HL-60 (cell line): ENCODE data around the gene PUDP.
"Not testable (repeated sequence)": the region's sequence is repeated elsewhere in the genome, so short reads cannot be mapped to it uniquely, and the experiment has no call there.

Experiments
- DNase-seq, 2 experiments: peaks; one replicate each; pipeline ENCODE4 v3.0.0-alpha.2; 2010 to 2020; ENCODE audit warnings: low read depth in 1 of 2, low spot score in 1 of 2
- H3K27ac ChIP-seq: fragments of 250-450 bp; sonication (Bioruptor Pico); replicated peaks from 2 replicates; pipeline ENCODE4 v1.5.1; 2020; ENCODE audit warnings: mild to moderate bottlenecking, moderate library complexity
- H3K27me3 ChIP-seq: fragments of 250-450 bp; sonication (Bioruptor Pico); 2 replicates; pipeline ENCODE4 v1.5.1; 2021; ENCODE audit warnings: mild to moderate bottlenecking, moderate library complexity; ENCODE audit not compliant: insufficient read depth, poor library complexity, severe bottlenecking
- H3K4me3 ChIP-seq: replicated peaks from 2 replicates; pipeline ENCODE4 v1.5.1; 2011; ENCODE audit warnings: mild to moderate bottlenecking, control low read depth, low read length; ENCODE audit not compliant: insufficient read depth
- GABPA ChIP-seq: IDR thresholded peaks from 2 replicates; pipeline ENCODE4 v1.6.1; 2012; ENCODE audit warnings: low read depth
- POLR2AphosphoS5 ChIP-seq: IDR thresholded peaks from 2 replicates; pipeline ENCODE4 v1.6.1; 2012; ENCODE audit warnings: low read depth
- SPI1 ChIP-seq: IDR thresholded peaks from 2 replicates; pipeline ENCODE4 v1.6.1; 2012; ENCODE audit warnings: low read depth, mild to moderate bottlenecking, borderline replicate concordance
- TF ChIP-seq, protein P1 (sequence below): IDR thresholded peaks from 2 replicates; pipeline ENCODE4 v1.6.1; 2012; ENCODE audit warnings: low read depth; ENCODE audit not compliant: insufficient replicate concordance
- TF ChIP-seq, protein P2 (sequence below): IDR thresholded peaks from one replicate; pipeline ENCODE4 v1.5.1; 2011; ENCODE audit warnings: low read length, control low read depth, inconsistent platforms; ENCODE audit not compliant: insufficient read depth

Gene PUDP

DNA sequence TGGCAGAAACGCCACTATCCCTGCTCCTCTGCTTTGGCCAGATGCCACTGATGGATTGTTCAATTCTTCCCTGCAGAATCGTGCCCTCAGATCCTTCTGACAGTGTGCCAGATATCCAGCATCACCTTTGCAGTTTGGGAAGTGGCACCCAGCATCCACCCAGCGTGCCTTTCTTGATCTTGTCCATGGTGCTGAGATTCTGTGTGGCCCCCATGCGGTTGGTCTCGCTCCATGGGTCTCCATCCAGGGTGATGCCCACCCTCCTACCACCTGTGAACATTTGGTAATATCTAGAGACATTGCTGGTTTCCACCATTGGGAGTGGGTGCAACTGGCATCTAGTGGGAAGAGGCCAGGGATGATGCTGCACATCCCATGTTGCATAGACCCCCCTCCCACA, 121.6 kb downstream of the PUDP start:
- H3K27me3 ChIP-seq, H3K27ac ChIP-seq, H3K4me3 ChIP-seq, DNase-seq: not testable (repeated sequence)
- TF ChIP-seq, protein P1, sequence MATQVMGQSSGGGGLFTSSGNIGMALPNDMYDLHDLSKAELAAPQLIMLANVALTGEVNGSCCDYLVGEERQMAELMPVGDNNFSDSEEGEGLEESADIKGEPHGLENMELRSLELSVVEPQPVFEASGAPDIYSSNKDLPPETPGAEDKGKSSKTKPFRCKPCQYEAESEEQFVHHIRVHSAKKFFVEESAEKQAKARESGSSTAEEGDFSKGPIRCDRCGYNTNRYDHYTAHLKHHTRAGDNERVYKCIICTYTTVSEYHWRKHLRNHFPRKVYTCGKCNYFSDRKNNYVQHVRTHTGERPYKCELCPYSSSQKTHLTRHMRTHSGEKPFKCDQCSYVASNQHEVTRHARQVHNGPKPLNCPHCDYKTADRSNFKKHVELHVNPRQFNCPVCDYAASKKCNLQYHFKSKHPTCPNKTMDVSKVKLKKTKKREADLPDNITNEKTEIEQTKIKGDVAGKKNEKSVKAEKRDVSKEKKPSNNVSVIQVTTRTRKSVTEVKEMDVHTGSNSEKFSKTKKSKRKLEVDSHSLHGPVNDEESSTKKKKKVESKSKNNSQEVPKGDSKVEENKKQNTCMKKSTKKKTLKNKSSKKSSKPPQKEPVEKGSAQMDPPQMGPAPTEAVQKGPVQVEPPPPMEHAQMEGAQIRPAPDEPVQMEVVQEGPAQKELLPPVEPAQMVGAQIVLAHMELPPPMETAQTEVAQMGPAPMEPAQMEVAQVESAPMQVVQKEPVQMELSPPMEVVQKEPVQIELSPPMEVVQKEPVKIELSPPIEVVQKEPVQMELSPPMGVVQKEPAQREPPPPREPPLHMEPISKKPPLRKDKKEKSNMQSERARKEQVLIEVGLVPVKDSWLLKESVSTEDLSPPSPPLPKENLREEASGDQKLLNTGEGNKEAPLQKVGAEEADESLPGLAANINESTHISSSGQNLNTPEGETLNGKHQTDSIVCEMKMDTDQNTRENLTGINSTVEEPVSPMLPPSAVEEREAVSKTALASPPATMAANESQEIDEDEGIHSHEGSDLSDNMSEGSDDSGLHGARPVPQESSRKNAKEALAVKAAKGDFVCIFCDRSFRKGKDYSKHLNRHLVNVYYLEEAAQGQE = peak; percentile 67

DNA sequence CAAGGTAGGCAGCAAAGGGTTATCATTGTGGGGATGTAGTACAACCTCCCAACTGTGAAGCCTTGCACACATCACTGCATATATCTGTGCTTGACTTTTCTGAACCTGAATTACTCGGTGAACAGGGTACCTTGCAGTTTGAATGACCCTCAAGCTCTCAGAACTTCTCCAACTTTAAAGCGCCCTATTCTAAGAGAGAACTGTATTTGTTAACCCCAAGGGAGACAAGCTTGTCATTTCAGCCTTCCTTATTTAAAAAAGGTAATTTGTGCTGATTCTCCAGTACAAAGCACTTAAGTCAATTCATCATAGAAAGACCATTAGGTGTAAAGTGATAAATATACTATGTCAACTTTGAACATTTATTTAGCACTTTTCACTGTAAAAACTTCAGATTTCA, 122.5 kb downstream of the PUDP start:
- Histone ChIP-seq H3K4me3 (no peak overlapping the region), H3K27ac (no peak overlapping the region), H3K27me3 (no peaks in the 10 kb centered on the region)
- TF ChIP-seq, protein P2, sequence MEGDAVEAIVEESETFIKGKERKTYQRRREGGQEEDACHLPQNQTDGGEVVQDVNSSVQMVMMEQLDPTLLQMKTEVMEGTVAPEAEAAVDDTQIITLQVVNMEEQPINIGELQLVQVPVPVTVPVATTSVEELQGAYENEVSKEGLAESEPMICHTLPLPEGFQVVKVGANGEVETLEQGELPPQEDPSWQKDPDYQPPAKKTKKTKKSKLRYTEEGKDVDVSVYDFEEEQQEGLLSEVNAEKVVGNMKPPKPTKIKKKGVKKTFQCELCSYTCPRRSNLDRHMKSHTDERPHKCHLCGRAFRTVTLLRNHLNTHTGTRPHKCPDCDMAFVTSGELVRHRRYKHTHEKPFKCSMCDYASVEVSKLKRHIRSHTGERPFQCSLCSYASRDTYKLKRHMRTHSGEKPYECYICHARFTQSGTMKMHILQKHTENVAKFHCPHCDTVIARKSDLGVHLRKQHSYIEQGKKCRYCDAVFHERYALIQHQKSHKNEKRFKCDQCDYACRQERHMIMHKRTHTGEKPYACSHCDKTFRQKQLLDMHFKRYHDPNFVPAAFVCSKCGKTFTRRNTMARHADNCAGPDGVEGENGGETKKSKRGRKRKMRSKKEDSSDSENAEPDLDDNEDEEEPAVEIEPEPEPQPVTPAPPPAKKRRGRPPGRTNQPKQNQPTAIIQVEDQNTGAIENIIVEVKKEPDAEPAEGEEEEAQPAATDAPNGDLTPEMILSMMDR = no peak
- no peak for TF ChIP-seq POLR2AphosphoS5
- TF ChIP-seq, protein P1 = no peak
- TF ChIP-seq SPI1 = no peak
- TF ChIP-seq GABPA = no peak
- DNase-seq = no peak

DNA sequence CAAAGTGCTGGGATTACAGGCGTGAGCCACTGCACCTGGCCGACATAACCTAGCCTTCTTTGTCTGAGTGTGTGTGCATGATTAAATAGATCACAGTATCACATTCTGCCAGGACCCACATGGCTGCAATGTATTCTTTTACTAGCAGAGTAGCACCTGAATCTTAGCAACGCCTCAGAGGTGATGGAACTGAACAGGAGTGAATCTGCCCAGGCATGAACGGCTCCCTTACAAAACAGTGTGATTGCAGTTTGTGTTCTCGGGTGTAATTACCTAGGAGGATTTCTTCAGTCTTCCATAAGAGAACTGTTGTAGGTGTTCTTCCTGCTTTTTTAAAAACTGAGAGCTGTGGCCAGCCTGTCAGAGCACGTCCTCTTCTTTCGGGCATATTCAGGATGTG, 123.1 kb downstream of the PUDP start:
- TF ChIP-seq POLR2AphosphoS5 (no peak), SPI1 (no peak)
- TF ChIP-seq, protein P1 = no peak
- H3K27me3 ChIP-seq = no peaks in the 10 kb centered on the region

DNA sequence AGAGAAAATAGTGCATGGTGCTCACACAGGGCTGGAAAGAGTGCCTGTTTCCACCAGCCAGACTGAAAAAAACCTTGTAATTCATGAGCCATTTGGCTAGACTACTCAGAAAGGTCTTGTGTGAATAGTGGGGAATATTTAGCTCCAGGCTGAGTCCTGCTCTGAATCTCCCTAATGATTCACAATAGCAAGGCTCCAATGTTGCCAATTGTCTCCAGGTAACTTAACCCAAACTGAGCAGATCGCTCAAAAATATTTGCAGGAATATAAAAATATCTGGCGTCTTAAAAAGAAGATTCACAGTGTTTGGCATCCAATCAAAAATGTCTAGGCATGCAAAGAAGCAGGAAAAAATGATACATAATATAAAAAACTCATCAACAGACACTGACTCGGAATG, 125.0 kb downstream of the PUDP start:
- not testable (repeated sequence) for DNase-seq, H3K4me3 ChIP-seq, H3K27me3 ChIP-seq, H3K27ac ChIP-seq

More for the DNA sequence above, 123.1 kb downstream of the PUDP start:
- no peak for DNase-seq
- H3K4me3 ChIP-seq = no peak overlapping the region
- H3K27ac ChIP-seq = no peak overlapping the region

DNA sequence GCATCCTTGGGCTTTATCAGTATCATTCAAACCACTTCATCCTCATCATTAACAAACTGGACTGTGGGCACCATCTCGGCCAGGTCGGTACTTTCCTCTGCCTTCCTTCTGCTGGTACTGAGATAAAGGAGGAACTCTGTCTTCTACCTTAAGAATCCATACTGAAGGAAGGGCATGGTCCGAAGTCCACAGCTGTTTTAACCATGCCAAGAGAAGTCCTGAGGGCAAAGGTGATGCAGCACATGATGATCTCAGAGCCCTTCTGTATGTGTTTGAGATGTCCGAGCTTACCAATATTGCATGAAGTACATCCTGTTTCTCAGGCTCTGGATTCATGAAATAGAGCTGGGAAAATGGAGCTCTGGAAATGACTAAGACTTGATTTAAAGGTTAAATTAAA, 126.0 kb downstream of the PUDP start:
- no peak overlapping the region for H3K4me3 ChIP-seq
- H3K27ac ChIP-seq = no peak overlapping the region
- no peak for DNase-seq
- TF ChIP-seq POLR2AphosphoS5 (no peak), GABPA (no peak), SPI1 (no peak)
- TF ChIP-seq, protein P2 = no peak
- TF ChIP-seq, protein P1 = no peak
- no peaks in the 10 kb centered on the region for H3K27me3 ChIP-seq
